Measurements from ENCODE around the gene SOS2. TPM values are rescaled to one million over a fixed set of nuclear protein-coding genes. Genes with fewer than 3 reads are reported as not detected.

Gene SOS2
- total and polyA plus RNA-seq, 10 of the 15 experiments (the other 5 are each of a cell fraction or from before 2014, with no cell fraction given) = 2.1 to 16.8 (median 8.4) TPM

DNA sequence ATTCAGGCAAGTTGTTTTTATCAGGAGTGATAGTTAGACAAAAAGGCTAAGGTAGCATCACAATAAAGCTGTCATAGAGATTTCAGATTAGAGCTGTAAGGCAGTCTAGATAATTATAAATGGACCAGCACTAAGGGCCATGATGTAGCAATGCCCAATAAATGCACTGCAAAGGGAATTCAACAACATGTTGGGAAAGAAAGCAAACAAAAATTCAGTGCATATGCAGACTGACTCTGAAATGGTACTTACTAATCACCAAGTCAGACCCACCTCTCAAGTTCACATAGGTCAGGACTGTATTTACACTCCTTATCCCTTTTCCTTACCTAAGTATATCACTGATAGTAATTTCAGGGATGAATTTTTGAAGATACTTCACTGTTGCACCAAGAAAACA lies 33.7 kb upstream of the SOS2 start:
- H3K36me3 ChIP-seq (ENCODE audit: control insufficient read depth in 2 of 2, insufficient read depth in 2 of 2, low read length in 1 of 2) = no peaks in the 10 kb centered on the region
- H3K9me3 ChIP-seq (replicated peaks; ENCODE audit: control insufficient read depth, insufficient read depth, low read length) = no peaks in the 10 kb centered on the region
- CTCF ChIA-PET = no interaction called here
- SMC1A ChIA-PET (ENCODE audit: uncharacterized antibody, unreplicated experiment) = no interaction called here
- H3K79me2 ChIP-seq (ENCODE audit: control insufficient read depth, insufficient read depth, low read length) = no peaks in the 10 kb centered on the region
- H3K4me1 ChIP-seq (ENCODE audit: control insufficient read depth, insufficient read depth, low read length) = no peaks in the 10 kb centered on the region
- no TSS peak for BruUV-seq (replicated peaks)
- in situ Hi-C loops (cut with MboI) (no loop called here), intact Hi-C loops (cut with micrococcal nuclease; ENCODE audit: unreplicated experiment) (no loop called here)
- no peaks in the 10 kb centered on the region for H3K27me3 ChIP-seq (replicated peaks in 1 of 2; ENCODE audit: control insufficient read depth in 2 of 2, insufficient read depth in 2 of 2, low read length in 1 of 2)
- ATAC-seq (no peak), FAIRE-seq (no peak), DNase-seq (ENCODE audit: low read depth, low spot score) (no peak)
- no peak overlapping the region for H3K4me3 ChIP-seq
- no peak for TF ChIP-seq SIN3A (IDR thresholded peaks at IDR 0.05; ENCODE audit: low read depth, low read length)
- TF ChIP-seq RAD51 (IDR thresholded peaks at IDR 0.05) = no peak
- TF ChIP-seq, protein P1, sequence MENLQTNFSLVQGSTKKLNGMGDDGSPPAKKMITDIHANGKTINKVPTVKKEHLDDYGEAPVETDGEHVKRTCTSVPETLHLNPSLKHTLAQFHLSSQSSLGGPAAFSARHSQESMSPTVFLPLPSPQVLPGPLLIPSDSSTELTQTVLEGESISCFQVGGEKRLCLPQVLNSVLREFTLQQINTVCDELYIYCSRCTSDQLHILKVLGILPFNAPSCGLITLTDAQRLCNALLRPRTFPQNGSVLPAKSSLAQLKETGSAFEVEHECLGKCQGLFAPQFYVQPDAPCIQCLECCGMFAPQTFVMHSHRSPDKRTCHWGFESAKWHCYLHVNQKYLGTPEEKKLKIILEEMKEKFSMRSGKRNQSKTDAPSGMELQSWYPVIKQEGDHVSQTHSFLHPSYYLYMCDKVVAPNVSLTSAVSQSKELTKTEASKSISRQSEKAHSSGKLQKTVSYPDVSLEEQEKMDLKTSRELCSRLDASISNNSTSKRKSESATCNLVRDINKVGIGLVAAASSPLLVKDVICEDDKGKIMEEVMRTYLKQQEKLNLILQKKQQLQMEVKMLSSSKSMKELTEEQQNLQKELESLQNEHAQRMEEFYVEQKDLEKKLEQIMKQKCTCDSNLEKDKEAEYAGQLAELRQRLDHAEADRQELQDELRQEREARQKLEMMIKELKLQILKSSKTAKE (IDR thresholded peaks at IDR 0.05; ENCODE audit: low read depth, poor library complexity, severe bottlenecking) = no peak
- TF ChIP-seq DPF2 (IDR thresholded peaks at IDR 0.05) = no peak
- TF ChIP-seq SMC3 (IDR thresholded peaks at IDR 0.05; ENCODE audit: borderline replicate concordance, low read length) = no peak
- TF ChIP-seq YBX1 (IDR thresholded peaks at IDR 0.05) = no peak
- TF ChIP-seq SPI1 (IDR thresholded peaks at IDR 0.05; ENCODE audit: borderline replicate concordance, insufficient read depth, low read depth, low read length) = no peak
- TF ChIP-seq PML (IDR thresholded peaks at IDR 0.05; ENCODE audit: low read length) = no peak
- TF ChIP-seq ZNF384 (IDR thresholded peaks at IDR 0.05; ENCODE audit: borderline replicate concordance, low read depth, low read length) = no peak
- no peak for TF ChIP-seq BMI1 (IDR thresholded peaks at IDR 0.05; ENCODE audit: borderline replicate concordance)
- RAD21 ChIA-PET (ENCODE audit: unreplicated experiment) = no interaction called here
- H3K9ac ChIP-seq (ENCODE audit: control insufficient read depth, insufficient read depth, low read length) = no peak overlapping the region
- POLR2A ChIA-PET = no interaction called here
- no peaks in the 10 kb centered on the region for H4K20me1 ChIP-seq (ENCODE audit: control insufficient read depth, insufficient read depth)
- no peak overlapping the region for H3K4me2 ChIP-seq (ENCODE audit: control insufficient read depth, insufficient read depth)
- no peak overlapping the region for H3K27ac ChIP-seq (ENCODE audit: control insufficient read depth, insufficient read depth)
- no peak overlapping the region for H2AFZ ChIP-seq (ENCODE audit: control insufficient read depth, low read depth, low read length)
